Measurements from ENCODE around the gene ATP5F1B. TPM values are rescaled to one million over a fixed set of nuclear protein-coding genes. Genes with fewer than 3 reads are reported as not detected.
A peak's percentile ranks its signal among the peaks of the same experiment; 100 is the strongest.

The ATP5F1B gene
- total and polyA plus RNA-seq, 2 donors (not counting 1 experiment from before 2014, with no cell fraction given): 613 to 965 TPM

- Histone ChIP-seq H3K9ac (ENCODE audit: insufficient read depth, low read length) (no peak overlapping the region), H3K79me2 (ENCODE audit: control insufficient read depth, insufficient read depth, low read length) (peaks cover 81% of the 10 kb centered on the region), H4K20me1 (ENCODE audit: control insufficient read depth, extremely low read depth, insufficient read depth, low read length) (no peaks in the 10 kb centered on the region), H2AFZ (ENCODE audit: low read length) (no peak overlapping the region), H3K4me3 (replicated peaks in 1 of 4; ENCODE audit: control extremely low read depth in 1 of 4, insufficient read depth in 1 of 4, low read depth in 3 of 4, low read length in 4 of 4) (peak overlapping the region in 3 of 4 experiments; percentile 0 to 76 (median 50)), H3K27me3 (ENCODE audit: control insufficient read depth, insufficient read depth, low read length) (no peaks in the 10 kb centered on the region), H3K9me3 (ENCODE audit: control insufficient read depth, insufficient read depth, low read depth, low read length) (no peaks in the 10 kb centered on the region), H3K4me1 (ENCODE audit: control insufficient read depth, extremely low read depth, insufficient read depth, low read length) (peaks cover 25% of the 10 kb centered on the region), H3K27ac (ENCODE audit: insufficient read depth, low read length) (no peak overlapping the region), H3K36me3 (ENCODE audit: control insufficient read depth, insufficient read depth, low read length) (peaks cover 1% of the 10 kb centered on the region), H3K4me2 (ENCODE audit: extremely low read depth, insufficient read depth, low read length) (peak overlapping the region; percentile 42)
- TF ChIP-seq EZH2 (IDR thresholded peaks at IDR 0.05; ENCODE audit: low read length, missing control alignments) (no peak), CTCF (conservative IDR thresholded peaks at IDR 0.05 in 1 of 2, IDR thresholded peaks at IDR 0.05 in 1 of 2; ENCODE audit: low read depth in 1 of 2, low read length in 2 of 2) (no peak)
- peak; percentile 31 for DNase-seq (ENCODE audit: low read depth in 2 of 2)
These were observed 13.7 kb downstream of the ATP5F1B start for GRCh38 chr12:56631790-56632700.

GRCh38 chr12:56630180-56630632 lies 15.6 kb downstream of the ATP5F1B start, which contains the start of gene BAZ2A:
TSS of gene BAZ2A (minus strand) at chr12:56630326. CDS start at chr12:56617530, 12,796 bp downstream.
- TF ChIP-seq EZH2 (IDR thresholded peaks at IDR 0.05; ENCODE audit: low read length, missing control alignments) (no peak), CTCF (conservative IDR thresholded peaks at IDR 0.05 in 1 of 2, IDR thresholded peaks at IDR 0.05 in 1 of 2; ENCODE audit: low read depth in 1 of 2, low read length in 2 of 2) (no peak)
- Histone ChIP-seq H3K27me3 (ENCODE audit: control insufficient read depth, insufficient read depth, low read length) (no peaks in the 10 kb centered on the region), H3K79me2 (ENCODE audit: control insufficient read depth, insufficient read depth, low read length) (peaks cover 88% of the 10 kb centered on the region), H3K4me2 (ENCODE audit: extremely low read depth, insufficient read depth, low read length) (peak within 1 kb of the TSS; percentile 99), H3K27ac (ENCODE audit: insufficient read depth, low read length) (peak within 1 kb of the TSS; percentile 92), H3K9me3 (ENCODE audit: control insufficient read depth, insufficient read depth, low read depth, low read length) (no peaks in the 10 kb centered on the region), H3K4me3 (replicated peaks in 1 of 4; ENCODE audit: control extremely low read depth in 1 of 4, insufficient read depth in 1 of 4, low read depth in 3 of 4, low read length in 4 of 4) (peak within 1 kb of the TSS; percentile 86 to 97 (median 94)), H3K9ac (ENCODE audit: insufficient read depth, low read length) (peak within 1 kb of the TSS; percentile 67), H3K4me1 (ENCODE audit: control insufficient read depth, extremely low read depth, insufficient read depth, low read length) (peaks cover 25% of the 10 kb centered on the region), H4K20me1 (ENCODE audit: control insufficient read depth, extremely low read depth, insufficient read depth, low read length) (no peaks in the 10 kb centered on the region), H3K36me3 (ENCODE audit: control insufficient read depth, insufficient read depth, low read length) (peaks cover 3% of the 10 kb centered on the region), H2AFZ (ENCODE audit: low read length) (peak within 1 kb of the TSS; percentile 12)
- peak; percentile 72 to 77 for DNase-seq (ENCODE audit: low read depth in 2 of 2)

- DNase-seq (ENCODE audit: low read depth in 2 of 2): peak in 1 of 2 donors; percentile 23
- H3K9me3 ChIP-seq (ENCODE audit: control insufficient read depth, insufficient read depth, low read depth, low read length): no peaks in the 10 kb centered on the region
- H3K4me3 ChIP-seq (replicated peaks in 1 of 4; ENCODE audit: control extremely low read depth in 1 of 4, insufficient read depth in 1 of 4, low read depth in 3 of 4, low read length in 4 of 4): peak overlapping the region; percentile 86 to 97 (median 94)
- peaks cover 3% of the 10 kb centered on the region for H3K36me3 ChIP-seq (ENCODE audit: control insufficient read depth, insufficient read depth, low read length)
- peak overlapping the region; percentile 67 for H3K9ac ChIP-seq (ENCODE audit: insufficient read depth, low read length)
- TF ChIP-seq EZH2 (IDR thresholded peaks at IDR 0.05; ENCODE audit: low read length, missing control alignments): no peak
- no peak for TF ChIP-seq CTCF (conservative IDR thresholded peaks at IDR 0.05 in 1 of 2, IDR thresholded peaks at IDR 0.05 in 1 of 2; ENCODE audit: low read depth in 1 of 2, low read length in 2 of 2)
- no peaks in the 10 kb centered on the region for H4K20me1 ChIP-seq (ENCODE audit: control insufficient read depth, extremely low read depth, insufficient read depth, low read length)
- H3K79me2 ChIP-seq (ENCODE audit: control insufficient read depth, insufficient read depth, low read length): peaks cover 89% of the 10 kb centered on the region
- peak overlapping the region; percentile 99 for H3K4me2 ChIP-seq (ENCODE audit: extremely low read depth, insufficient read depth, low read length)
- H3K4me1 ChIP-seq (ENCODE audit: control insufficient read depth, extremely low read depth, insufficient read depth, low read length): peaks cover 25% of the 10 kb centered on the region
- H2AFZ ChIP-seq (ENCODE audit: low read length): peak overlapping the region; percentile 12
- H3K27me3 ChIP-seq (ENCODE audit: control insufficient read depth, insufficient read depth, low read length): no peaks in the 10 kb centered on the region
- H3K27ac ChIP-seq (ENCODE audit: insufficient read depth, low read length): peak overlapping the region; percentile 92
These were observed 16.2 kb downstream of the ATP5F1B start for GRCh38 chr12:56629459-56630179.
